Stimulated activated memory B cell treated with anti-CD40 and anti-IgM and Interleukin-4, amounts not matched to agents 10 μg/mL and 1 μg/mL and 100 μg/mL, for 72 hours (primary cell): ENCODE measurements around the gene NENF.
"Not testable (repeated sequence)": the region's sequence is repeated elsewhere in the genome, so short reads cannot be mapped to it uniquely, and the experiment has no call there.

ENCODE experiments used
- ATAC-seq: fragments of 150-1000 bp; cut with Tn5 transposase; 2 replicates; pipeline ENCODE4 v1.10.0; 2021
- H3K27ac Mint-ChIP-seq: one replicate; pipeline ENCODE4 v1.8.0; 2022; ENCODE audit warnings: mild to moderate bottlenecking, mixed read lengths
- H3K27me3 Mint-ChIP-seq: one replicate; pipeline ENCODE4 v1.8.0; 2022; ENCODE audit warnings: mixed read lengths
- H3K36me3 Mint-ChIP-seq: one replicate; pipeline ENCODE4 v1.8.0; 2022; ENCODE audit warnings: mixed read lengths
- H3K4me1 Mint-ChIP-seq: one replicate; pipeline ENCODE4 v1.8.0; 2022; ENCODE audit warnings: mixed read lengths
- H3K4me3 Mint-ChIP-seq: one replicate; pipeline ENCODE4 v1.8.0; 2022; ENCODE audit warnings: mild to moderate bottlenecking, moderate library complexity, mixed read lengths
- H3K9me3 Mint-ChIP-seq: one replicate; pipeline ENCODE4 v1.8.0; 2022; ENCODE audit warnings: mixed read lengths

NENF gene

GRCh38 chr1:212432661-212433576 lies at the start of gene NENF:
NENF (plus strand) TSS chr1:212432920; CDS start chr1:212432944, 24 bp downstream.
- no peaks in the 10 kb centered on the region for H3K27me3 Mint-ChIP-seq
- peak within 1 kb of the TSS; percentile 72 for H3K27ac Mint-ChIP-seq
- peaks cover 34% of the 10 kb centered on the region for H3K4me1 Mint-ChIP-seq
- no peaks in the 10 kb centered on the region for H3K9me3 Mint-ChIP-seq
- peaks cover 5% of the 10 kb centered on the region for H3K36me3 Mint-ChIP-seq
- peak; percentile 99 for ATAC-seq
- peak within 1 kb of the TSS; percentile 80 for H3K4me3 Mint-ChIP-seq

GRCh38 chr1:212386029-212386428 lies 46.7 kb upstream of the NENF start:
- Mint-ChIP-seq H3K4me1 (peaks cover 15% of the 10 kb centered on the region), H3K36me3 (peaks cover 91% of the 10 kb centered on the region), H3K4me3 (no peak overlapping the region), H3K27ac (peak overlapping the region; percentile 6), H3K9me3 (peaks cover 3% of the 10 kb centered on the region), H3K27me3 (no peaks in the 10 kb centered on the region)
- no peak for ATAC-seq

DNA sequence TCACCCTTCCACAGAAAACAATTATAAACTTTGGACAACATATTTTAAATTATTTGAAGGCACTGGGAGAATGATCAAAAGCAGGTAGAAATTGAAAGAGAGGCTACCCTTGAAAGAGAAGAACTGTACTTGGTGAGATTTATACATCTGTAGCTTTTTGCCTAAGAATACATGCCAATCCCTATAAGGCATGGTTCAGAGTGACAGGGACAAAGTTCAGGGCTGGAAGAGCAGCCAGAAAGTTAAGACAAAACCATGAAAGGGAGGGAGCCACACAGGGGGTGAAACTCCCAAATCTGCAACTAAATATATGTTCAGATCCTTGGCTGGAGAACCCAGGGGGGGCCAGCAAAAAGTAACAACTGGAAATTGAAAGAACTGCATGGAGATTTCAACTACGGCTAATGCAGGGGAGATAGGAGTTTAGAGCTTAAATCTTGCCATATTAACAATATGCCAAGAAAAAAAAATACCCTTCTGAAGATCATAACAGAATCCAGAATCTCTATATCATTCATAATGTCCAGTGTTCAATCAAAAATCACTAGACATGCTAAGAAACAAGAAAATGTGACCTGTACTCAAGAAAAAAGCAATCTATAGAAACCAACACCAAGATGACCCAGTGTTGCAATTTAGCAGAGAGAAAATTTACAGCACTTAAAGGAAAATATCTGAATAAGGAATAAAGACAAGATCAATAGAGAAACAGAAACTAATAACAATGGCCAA lies 43.6 kb upstream of the NENF start:
- peaks cover 9% of the 10 kb centered on the region for H3K9me3 Mint-ChIP-seq
- peaks cover 94% of the 10 kb centered on the region for H3K36me3 Mint-ChIP-seq
- H3K4me3 Mint-ChIP-seq: no peak overlapping the region
- no peak overlapping the region for H3K27ac Mint-ChIP-seq
- peaks cover 24% of the 10 kb centered on the region for H3K4me1 Mint-ChIP-seq
- H3K27me3 Mint-ChIP-seq: no peaks in the 10 kb centered on the region
- ATAC-seq: no peak

GRCh38 chr1:212395678-212396437 lies 36.9 kb upstream of the NENF start:
- not testable (repeated sequence) for H3K4me3 Mint-ChIP-seq, H3K27ac Mint-ChIP-seq, H3K27me3 Mint-ChIP-seq, ATAC-seq, H3K4me1 Mint-ChIP-seq
- Mint-ChIP-seq H3K9me3 (peaks cover 11% of the 10 kb centered on the region), H3K36me3 (peaks cover 74% of the 10 kb centered on the region)

- Mint-ChIP-seq H3K27ac (no peak overlapping the region), H3K36me3 (peaks cover 67% of the 10 kb centered on the region), H3K4me3 (no peak overlapping the region), H3K4me1 (peaks cover 15% of the 10 kb centered on the region), H3K27me3 (no peaks in the 10 kb centered on the region), H3K9me3 (peaks cover 9% of the 10 kb centered on the region)
- ATAC-seq: no peak
Measured at GRCh38 chr1:212396638-212397037, 36.1 kb upstream of the NENF start.

DNA sequence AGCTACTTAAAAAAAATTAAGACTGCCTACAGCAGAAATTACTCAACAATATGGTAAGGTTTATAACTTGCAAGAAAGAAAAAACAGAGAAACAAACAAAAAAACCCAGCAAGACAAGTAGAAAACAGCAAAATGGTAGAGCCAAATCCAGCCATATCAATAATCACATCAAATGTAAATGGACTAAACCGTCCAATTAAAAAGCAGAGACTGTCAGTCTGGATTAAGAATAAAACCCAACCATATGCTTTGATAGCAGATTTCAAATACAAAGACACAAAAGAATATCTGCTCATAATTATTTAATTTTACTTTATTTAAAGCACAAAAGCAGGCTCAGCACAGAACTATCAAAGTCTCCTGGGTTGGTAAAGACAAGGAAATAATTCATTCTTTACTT lies 35.5 kb upstream of the NENF start:
- Mint-ChIP-seq H3K9me3 (peaks cover 9% of the 10 kb centered on the region), H3K36me3 (peaks cover 64% of the 10 kb centered on the region), H3K4me3 (no peak overlapping the region), H3K4me1 (peaks cover 15% of the 10 kb centered on the region), H3K27ac (no peak overlapping the region), H3K27me3 (no peaks in the 10 kb centered on the region)
- no peak for ATAC-seq

DNA sequence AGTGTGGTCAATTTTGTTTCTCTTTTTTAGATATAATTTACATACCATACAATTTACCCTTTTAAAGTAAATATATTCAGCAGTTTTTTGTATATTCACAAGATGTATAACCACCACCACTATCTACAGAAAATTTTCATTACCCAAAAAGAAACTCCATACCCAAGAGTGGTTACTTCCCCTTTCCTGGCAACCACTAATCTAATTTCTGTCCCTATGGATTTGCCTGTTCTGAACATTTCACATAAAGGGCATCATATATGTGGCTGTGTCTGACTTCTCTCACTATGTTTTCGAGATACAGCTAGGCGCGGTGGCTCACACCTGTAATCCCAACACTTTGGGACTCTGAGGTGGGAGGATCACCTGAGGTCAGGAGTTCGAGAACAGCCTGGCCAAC lies 31.7 kb upstream of the NENF start:
- Mint-ChIP-seq H3K27me3 (no peaks in the 10 kb centered on the region), H3K27ac (no peak overlapping the region), H3K36me3 (peaks cover 71% of the 10 kb centered on the region), H3K4me3 (no peak overlapping the region), H3K9me3 (peaks cover 5% of the 10 kb centered on the region), H3K4me1 (peaks cover 5% of the 10 kb centered on the region)
- peak; percentile 39 for ATAC-seq

DNA sequence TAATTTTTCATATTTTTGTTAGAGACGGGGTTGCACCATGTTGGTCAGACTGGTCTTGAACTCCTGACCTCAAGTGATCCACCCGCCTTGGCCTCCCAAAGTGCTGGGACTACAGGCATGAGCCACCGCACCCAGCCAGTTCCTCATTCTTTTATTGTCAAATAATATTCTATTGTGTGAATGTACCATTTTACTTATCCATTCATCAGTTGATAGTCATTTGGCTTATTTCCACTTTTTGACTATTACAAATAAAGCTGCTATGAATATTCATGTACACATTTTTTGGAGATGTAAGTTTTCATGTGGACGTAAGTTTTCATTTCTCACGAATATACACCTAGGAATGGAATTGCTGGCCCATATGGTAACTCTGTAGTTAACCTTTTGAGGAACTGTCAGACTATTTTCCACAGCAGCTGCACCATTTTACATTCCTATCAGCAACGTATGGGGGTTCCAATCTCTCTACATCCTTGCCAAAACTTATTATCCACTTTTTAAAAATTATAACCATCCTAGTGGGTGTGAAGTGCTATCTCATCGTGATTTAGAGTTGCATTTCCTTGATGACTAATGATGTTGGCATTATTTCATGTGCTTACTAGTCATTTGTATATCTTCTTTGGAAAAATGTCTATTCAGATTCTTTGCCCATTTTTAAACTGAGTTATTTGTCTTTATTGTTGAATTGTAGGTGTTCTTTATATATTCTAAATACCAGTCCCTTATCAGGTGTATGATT lies 30.7 kb upstream of the NENF start:
- Mint-ChIP-seq H3K36me3 (peaks cover 70% of the 10 kb centered on the region), H3K4me3 (no peak overlapping the region), H3K27ac (no peak overlapping the region), H3K9me3 (peaks cover 4% of the 10 kb centered on the region), H3K4me1 (peaks cover 5% of the 10 kb centered on the region), H3K27me3 (no peaks in the 10 kb centered on the region)
- no peak for ATAC-seq

- Mint-ChIP-seq H3K27me3 (no peaks in the 10 kb centered on the region), H3K4me1 (peaks cover 5% of the 10 kb centered on the region), H3K27ac (no peak overlapping the region), H3K36me3 (peaks cover 64% of the 10 kb centered on the region), H3K4me3 (no peak overlapping the region), H3K9me3 (no peaks in the 10 kb centered on the region)
- ATAC-seq: no peak
Measured at GRCh38 chr1:212402666-212403321, 29.9 kb upstream of the NENF start.

- no peaks in the 10 kb centered on the region for H3K9me3 Mint-ChIP-seq
- no peak overlapping the region for H3K27ac Mint-ChIP-seq
- no peak overlapping the region for H3K4me3 Mint-ChIP-seq
- no peak for ATAC-seq
- H3K27me3 Mint-ChIP-seq: no peaks in the 10 kb centered on the region
- H3K4me1 Mint-ChIP-seq: peaks cover 46% of the 10 kb centered on the region
- H3K36me3 Mint-ChIP-seq: peaks cover 45% of the 10 kb centered on the region
Measured at GRCh38 chr1:212410231-212410820, 22.4 kb upstream of the NENF start.

DNA sequence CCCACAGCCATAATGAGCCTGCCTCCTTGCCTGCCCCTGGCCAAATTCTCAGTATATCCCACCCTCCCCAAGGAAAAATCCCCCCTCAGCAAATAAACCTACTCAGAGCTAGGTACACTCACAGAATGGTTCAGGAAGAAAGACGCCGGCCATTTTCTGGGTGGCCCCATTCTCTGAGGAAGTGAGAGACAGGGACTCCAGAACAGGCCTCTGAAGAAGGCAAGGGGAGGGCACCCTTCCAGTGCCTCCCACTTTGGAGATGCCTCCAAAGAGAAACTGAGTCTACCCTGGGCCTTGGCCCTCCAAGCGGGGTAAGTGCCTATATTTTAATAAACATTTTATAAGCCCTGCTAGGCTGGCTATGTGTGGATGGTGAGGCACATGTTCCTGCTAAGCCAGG lies 20.3 kb upstream of the NENF start:
- no peak for ATAC-seq
- H3K4me3 Mint-ChIP-seq: no peak overlapping the region
- H3K27ac Mint-ChIP-seq: no peak overlapping the region
- peaks cover 53% of the 10 kb centered on the region for H3K4me1 Mint-ChIP-seq
- peaks cover 34% of the 10 kb centered on the region for H3K36me3 Mint-ChIP-seq
- H3K9me3 Mint-ChIP-seq: no peaks in the 10 kb centered on the region
- H3K27me3 Mint-ChIP-seq: no peaks in the 10 kb centered on the region

GRCh38 chr1:212413902-212414327 lies 18.8 kb upstream of the NENF start:
- peaks cover 53% of the 10 kb centered on the region for H3K4me1 Mint-ChIP-seq
- peak overlapping the region; percentile 86 for H3K27ac Mint-ChIP-seq
- peak overlapping the region; percentile 99 for H3K4me3 Mint-ChIP-seq
- no peaks in the 10 kb centered on the region for H3K27me3 Mint-ChIP-seq
- H3K9me3 Mint-ChIP-seq: no peaks in the 10 kb centered on the region
- ATAC-seq: peak; percentile 40
- peaks cover 30% of the 10 kb centered on the region for H3K36me3 Mint-ChIP-seq

DNA sequence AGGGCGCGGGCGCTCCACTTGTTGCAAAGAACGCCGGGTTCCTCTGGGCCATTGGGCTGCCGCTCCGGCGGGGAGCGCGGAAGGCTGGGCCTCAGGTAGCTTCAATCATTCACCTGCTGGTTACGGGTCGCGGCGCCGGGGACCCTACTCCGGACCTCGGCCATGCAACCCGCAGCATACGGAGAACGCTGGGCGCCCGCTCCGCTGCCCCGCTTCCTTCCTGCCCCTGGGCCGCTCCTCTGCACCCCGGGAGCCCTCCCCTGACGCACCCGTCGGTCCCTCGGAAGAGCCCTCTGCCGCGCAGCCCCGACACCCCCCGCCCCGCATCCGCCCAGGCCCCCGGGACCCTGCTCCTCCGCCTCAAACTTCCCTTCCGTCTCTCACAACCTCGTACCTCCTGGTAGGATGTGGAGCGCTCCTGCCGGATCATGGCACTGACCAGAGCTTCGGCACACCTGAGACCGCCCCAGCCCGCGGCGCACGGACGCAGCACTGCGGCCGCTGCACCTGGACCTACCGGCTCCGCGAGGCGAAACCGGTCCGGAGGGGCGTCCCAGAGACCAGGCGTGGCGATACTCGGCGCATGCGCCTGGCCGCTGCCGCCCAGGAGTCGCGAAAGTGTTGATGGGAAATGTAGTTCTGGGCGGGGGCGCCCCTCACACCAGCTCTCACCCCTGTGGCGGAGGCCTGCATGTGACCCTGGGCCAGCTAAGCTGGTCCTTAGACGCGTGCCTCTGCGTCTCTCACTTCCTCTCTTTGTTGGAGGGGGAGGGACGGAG lies 18.2 kb upstream of the NENF start, which contains the start of gene PACC1:
Gene PACC1, minus strand, starts transcription at position 559 of the 779 bp plus-strand sequence. Its CDS starts 129 bp downstream, at position 430.
- H3K36me3 Mint-ChIP-seq: peaks cover 24% of the 10 kb centered on the region
- H3K4me1 Mint-ChIP-seq: peaks cover 47% of the 10 kb centered on the region
- H3K9me3 Mint-ChIP-seq: no peaks in the 10 kb centered on the region
- no peaks in the 10 kb centered on the region for H3K27me3 Mint-ChIP-seq
- peak; percentile 99 for ATAC-seq
- H3K27ac Mint-ChIP-seq: peak within 1 kb of the TSS; percentile 86
- H3K4me3 Mint-ChIP-seq: peak within 1 kb of the TSS; percentile 99
